ENCODE results near the gene CELSR1.

The CELSR1 gene

GRCh38 chr22:46586123-46586519, 48.7 kb upstream of the CELSR1 start:
- Histone ChIP-seq H2AFZ (ENCODE audit: low read length) (no peak overlapping the region), H3K9me3 (replicated peaks; ENCODE audit: insufficient read depth, low read length) (no peaks in the 10 kb centered on the region), H3K9me2 (replicated peaks; ENCODE audit: insufficient read depth, low read length) (no peaks in the 10 kb centered on the region), H3K36me3 (replicated peaks; ENCODE audit: insufficient read depth, low read length) (no peaks in the 10 kb centered on the region), H3F3A (ENCODE audit: insufficient read depth, low read length) (no peaks in the 10 kb centered on the region), H3K27me3 (replicated peaks; ENCODE audit: insufficient read depth, low read length) (no peaks in the 10 kb centered on the region), H3K27ac (ENCODE audit: low read length) (no peak overlapping the region), H3K79me2 (ENCODE audit: low read length) (no peaks in the 10 kb centered on the region), H3K9ac (ENCODE audit: low read length) (no peak overlapping the region), H3K4me2 (ENCODE audit: low read depth, low read length) (no peak overlapping the region), H3K4me1 (ENCODE audit: low read length) (peaks cover 15% of the 10 kb centered on the region), H4K20me1 (ENCODE audit: insufficient read depth, low read length) (no peaks in the 10 kb centered on the region), H3K4me3 (ENCODE audit: low read length) (no peak overlapping the region)
- DNase-seq, result no peak
- TF ChIP-seq EZH2 (optimal IDR thresholded peaks at IDR 0.05; ENCODE audit: low read depth, low read length) (no peak), CTCF (IDR thresholded peaks at IDR 0.05; ENCODE audit: low read length) (no peak), EZH2phosphoT487 (IDR thresholded peaks at IDR 0.05; ENCODE audit: low read length) (no peak)

- no peak overlapping the region for H2AFZ ChIP-seq (ENCODE audit: low read length)
- H3K79me2 ChIP-seq (ENCODE audit: low read length), result no peaks in the 10 kb centered on the region
- no peak overlapping the region for H3K4me2 ChIP-seq (ENCODE audit: low read depth, low read length)
- no peaks in the 10 kb centered on the region for H3K9me3 ChIP-seq (replicated peaks; ENCODE audit: insufficient read depth, low read length)
- H3K4me3 ChIP-seq (ENCODE audit: low read length), result no peak overlapping the region
- peaks cover 15% of the 10 kb centered on the region for H3K4me1 ChIP-seq (ENCODE audit: low read length)
- no peaks in the 10 kb centered on the region for H3K9me2 ChIP-seq (replicated peaks; ENCODE audit: insufficient read depth, low read length)
- H4K20me1 ChIP-seq (ENCODE audit: insufficient read depth, low read length), result no peaks in the 10 kb centered on the region
- no peak overlapping the region for H3K27ac ChIP-seq (ENCODE audit: low read length)
- DNase-seq, result no peak
- H3F3A ChIP-seq (ENCODE audit: insufficient read depth, low read length), result no peaks in the 10 kb centered on the region
- H3K36me3 ChIP-seq (replicated peaks; ENCODE audit: insufficient read depth, low read length), result no peaks in the 10 kb centered on the region
- no peak overlapping the region for H3K9ac ChIP-seq (ENCODE audit: low read length)
- no peak for TF ChIP-seq EZH2 (optimal IDR thresholded peaks at IDR 0.05; ENCODE audit: low read depth, low read length)
- TF ChIP-seq EZH2phosphoT487 (IDR thresholded peaks at IDR 0.05; ENCODE audit: low read length), result no peak
- no peak for TF ChIP-seq CTCF (IDR thresholded peaks at IDR 0.05; ENCODE audit: low read length)
- no peaks in the 10 kb centered on the region for H3K27me3 ChIP-seq (replicated peaks; ENCODE audit: insufficient read depth, low read length)
Observed at GRCh38 chr22:46585340-46586122, 48.1 kb upstream of the CELSR1 start.

GRCh38 chr22:46584081-46584921, 46.9 kb upstream of the CELSR1 start:
- Histone ChIP-seq H2AFZ (ENCODE audit: low read length) (no peak overlapping the region), H3K27me3 (replicated peaks; ENCODE audit: insufficient read depth, low read length) (no peaks in the 10 kb centered on the region), H4K20me1 (ENCODE audit: insufficient read depth, low read length) (no peaks in the 10 kb centered on the region), H3K4me2 (ENCODE audit: low read depth, low read length) (no peak overlapping the region), H3K4me1 (ENCODE audit: low read length) (peaks cover 15% of the 10 kb centered on the region), H3K9ac (ENCODE audit: low read length) (no peak overlapping the region), H3K36me3 (replicated peaks; ENCODE audit: insufficient read depth, low read length) (no peaks in the 10 kb centered on the region), H3K4me3 (ENCODE audit: low read length) (no peak overlapping the region), H3K79me2 (ENCODE audit: low read length) (no peaks in the 10 kb centered on the region), H3F3A (ENCODE audit: insufficient read depth, low read length) (no peaks in the 10 kb centered on the region), H3K27ac (ENCODE audit: low read length) (no peak overlapping the region), H3K9me2 (replicated peaks; ENCODE audit: insufficient read depth, low read length) (no peaks in the 10 kb centered on the region), H3K9me3 (replicated peaks; ENCODE audit: insufficient read depth, low read length) (no peaks in the 10 kb centered on the region)
- DNase-seq, result no peak
- TF ChIP-seq CTCF (IDR thresholded peaks at IDR 0.05; ENCODE audit: low read length) (no peak), EZH2phosphoT487 (IDR thresholded peaks at IDR 0.05; ENCODE audit: low read length) (no peak), EZH2 (optimal IDR thresholded peaks at IDR 0.05; ENCODE audit: low read depth, low read length) (no peak)
